AG04450 (cell line): ENCODE results near the gene GPR22. TPM values are rescaled to one million over a fixed set of nuclear protein-coding genes. Genes with fewer than 3 reads are reported as not detected.

ENCODE experiments used
- CTCF ChIA-PET: fragments of 300-600, 350-600 bp; formaldehyde crosslinking; extraction: SDS; loops from one replicate; lab custom pipeline; 2022; ENCODE audit warnings: antibody characterized with exemption, inconsistent platforms; lab: Charles Lee
- POLR2A ChIA-PET: fragments of 350-600 bp; formaldehyde crosslinking; extraction: SDS; loops from one replicate; lab custom pipeline; 2021; ENCODE audit warnings: antibody characterized with exemption, inconsistent platforms; lab: Yijun Ruan, JAX
- DNase-seq: peaks from one replicate; pipeline ENCODE4 v3.0.0-alpha.2; 2011; ENCODE audit warnings: low read depth, low spot score
- H3K27ac ChIP-seq: one replicate; pipeline ENCODE4 v1.5.1; 2012; ENCODE audit warnings: low read depth, low read length, control low read depth
- H3K27me3 ChIP-seq: one replicate; pipeline ENCODE4 v1.6.0; 2012; ENCODE audit warnings: low read length; ENCODE audit not compliant: control insufficient read depth, insufficient read depth
- H3K4me3 ChIP-seq: 2 replicates; pipeline ENCODE4 v1.5.1; 2011; ENCODE audit warnings: mild to moderate bottlenecking, low read depth, low read length, control low read depth
- H3K9me3 ChIP-seq: 2 replicates; pipeline ENCODE4 v1.5.1; 2012; ENCODE audit warnings: low read length; ENCODE audit not compliant: control insufficient read depth, insufficient read depth
- polyA plus RNA-seq: library from polyadenylated mRNA; depleted of rRNA; stranded (reverse); fragments of >200 nt; gene quantifications from 2 replicates; pipeline ENCODE4 v1.2.3, GENCODE V29; 2011
- TF ChIP-seq, protein P1 (sequence below): IDR thresholded peaks from 2 replicates; pipeline ENCODE4 v1.5.1; 2011; ENCODE audit warnings: low read depth, low read length, control low read depth, inconsistent platforms

GPR22 gene
- polyA plus RNA-seq, 1 experiment = not detected

DNA sequence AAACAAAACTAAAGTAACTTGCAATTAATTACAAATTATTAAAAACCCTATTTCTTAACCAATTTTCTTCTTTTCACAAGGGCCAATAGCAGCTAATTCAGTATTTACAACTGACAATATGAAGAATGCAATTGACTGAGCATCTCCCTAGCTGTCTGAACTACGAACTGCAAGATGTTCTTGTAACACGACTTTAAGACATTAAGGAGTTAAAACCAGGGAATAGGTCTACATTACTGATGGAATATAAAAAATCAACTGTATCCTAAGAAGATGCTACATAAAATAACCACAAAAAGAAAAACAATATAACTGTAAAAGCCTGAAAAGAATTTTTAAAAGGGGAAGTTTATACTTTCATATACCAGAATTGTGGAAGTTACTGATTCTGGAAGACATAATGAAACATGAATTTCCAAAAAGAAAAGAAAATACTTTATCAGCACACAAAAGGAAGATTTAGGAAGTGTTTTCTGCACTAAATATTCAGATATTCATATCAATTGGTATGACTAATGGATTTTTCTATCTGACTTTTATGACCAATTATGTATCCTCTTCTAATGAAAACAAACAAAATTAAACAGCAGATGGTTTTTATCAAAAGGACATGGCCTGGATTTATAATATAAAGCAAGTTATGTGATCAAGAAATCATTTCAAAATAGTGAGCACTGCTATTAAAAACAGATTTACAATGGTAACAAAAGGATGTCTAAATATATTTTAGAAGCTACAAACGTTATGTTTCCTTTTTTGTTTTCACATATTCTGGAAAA, 1.6 kb downstream of the GPR22 start:
- no peak overlapping the region for H3K4me3 ChIP-seq

DNA sequence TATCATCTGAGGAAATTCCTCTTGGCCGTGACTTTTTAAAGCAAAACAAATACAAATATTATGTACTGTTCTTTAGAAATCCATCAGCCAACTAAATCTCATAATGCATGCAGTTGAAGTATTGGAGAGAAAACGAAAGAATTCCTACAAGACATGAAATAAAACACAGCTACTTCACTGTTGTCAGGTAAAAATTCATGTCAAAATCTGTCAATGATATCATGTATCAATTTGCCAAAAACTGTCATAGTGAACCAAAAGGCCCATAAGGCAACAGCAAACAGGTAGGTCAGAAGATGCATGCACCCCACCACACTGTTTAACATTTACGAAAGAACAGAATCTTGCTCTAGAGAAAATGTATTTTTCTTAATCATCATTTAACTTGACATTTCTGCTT, 2.3 kb downstream of the GPR22 start:
- no peak overlapping the region for H3K4me3 ChIP-seq
- no peak for DNase-seq
- ChIA-PET CTCF (interaction anchor here (0.7 to 2.4 kb wide), 3 partner anchors 9 to 407 kb away, joined by 4 to 20 read pairs (median 5); no protein-coding TSS in a partner anchor), POLR2A (no interaction called here)
- TF ChIP-seq, protein P1, sequence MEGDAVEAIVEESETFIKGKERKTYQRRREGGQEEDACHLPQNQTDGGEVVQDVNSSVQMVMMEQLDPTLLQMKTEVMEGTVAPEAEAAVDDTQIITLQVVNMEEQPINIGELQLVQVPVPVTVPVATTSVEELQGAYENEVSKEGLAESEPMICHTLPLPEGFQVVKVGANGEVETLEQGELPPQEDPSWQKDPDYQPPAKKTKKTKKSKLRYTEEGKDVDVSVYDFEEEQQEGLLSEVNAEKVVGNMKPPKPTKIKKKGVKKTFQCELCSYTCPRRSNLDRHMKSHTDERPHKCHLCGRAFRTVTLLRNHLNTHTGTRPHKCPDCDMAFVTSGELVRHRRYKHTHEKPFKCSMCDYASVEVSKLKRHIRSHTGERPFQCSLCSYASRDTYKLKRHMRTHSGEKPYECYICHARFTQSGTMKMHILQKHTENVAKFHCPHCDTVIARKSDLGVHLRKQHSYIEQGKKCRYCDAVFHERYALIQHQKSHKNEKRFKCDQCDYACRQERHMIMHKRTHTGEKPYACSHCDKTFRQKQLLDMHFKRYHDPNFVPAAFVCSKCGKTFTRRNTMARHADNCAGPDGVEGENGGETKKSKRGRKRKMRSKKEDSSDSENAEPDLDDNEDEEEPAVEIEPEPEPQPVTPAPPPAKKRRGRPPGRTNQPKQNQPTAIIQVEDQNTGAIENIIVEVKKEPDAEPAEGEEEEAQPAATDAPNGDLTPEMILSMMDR = no peak
- H3K27me3 ChIP-seq = no peaks in the 10 kb centered on the region
- no peaks in the 10 kb centered on the region for H3K9me3 ChIP-seq
- H3K27ac ChIP-seq = no peak overlapping the region

More for the DNA sequence above, 1.6 kb downstream of the GPR22 start:
- no peak for DNase-seq
- ChIA-PET POLR2A (no interaction called here), CTCF (interaction anchor here (0.9 to 2.4 kb wide), 3 partner anchors 8 to 403 kb away, joined by 3 to 20 read pairs (median 5); no protein-coding TSS in a partner anchor)
- TF ChIP-seq, protein P1 = no peak
- Histone ChIP-seq H3K27ac (no peak overlapping the region), H3K9me3 (no peaks in the 10 kb centered on the region), H3K27me3 (no peaks in the 10 kb centered on the region)

DNA sequence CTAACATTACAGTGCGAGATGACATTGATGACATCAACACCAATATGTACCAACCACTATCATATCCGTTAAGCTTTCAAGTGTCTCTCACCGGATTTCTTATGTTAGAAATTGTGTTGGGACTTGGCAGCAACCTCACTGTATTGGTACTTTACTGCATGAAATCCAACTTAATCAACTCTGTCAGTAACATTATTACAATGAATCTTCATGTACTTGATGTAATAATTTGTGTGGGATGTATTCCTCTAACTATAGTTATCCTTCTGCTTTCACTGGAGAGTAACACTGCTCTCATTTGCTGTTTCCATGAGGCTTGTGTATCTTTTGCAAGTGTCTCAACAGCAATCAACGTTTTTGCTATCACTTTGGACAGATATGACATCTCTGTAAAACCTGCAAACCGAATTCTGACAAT, 4.3 kb downstream of the GPR22 start:
- DNase-seq = no peak
- POLR2A ChIA-PET = no interaction called here
- TF ChIP-seq, protein P1 = no peak
- CTCF ChIA-PET = no interaction called here
- Histone ChIP-seq H3K9me3 (no peaks in the 10 kb centered on the region), H3K27me3 (no peaks in the 10 kb centered on the region), H3K4me3 (no peak overlapping the region), H3K27ac (no peak overlapping the region)

DNA sequence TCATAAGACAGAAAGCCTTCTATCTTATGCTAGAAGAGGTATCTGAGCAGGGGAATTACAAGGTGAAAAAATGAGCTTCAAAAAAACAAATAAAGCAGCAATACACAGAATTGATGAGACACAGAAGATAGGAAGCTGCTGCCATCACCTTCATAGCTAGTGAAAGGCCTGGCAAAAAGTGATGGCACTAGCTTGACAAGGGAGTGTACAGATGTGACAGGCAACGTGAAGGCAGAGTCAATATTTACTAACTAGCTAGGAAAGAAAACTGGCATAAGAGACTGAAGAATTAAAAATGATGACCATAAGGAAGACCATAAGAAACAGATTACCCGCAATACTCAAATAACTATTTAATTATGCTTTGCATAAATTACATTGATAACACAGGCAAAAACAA, 9.4 kb downstream of the GPR22 start:
- H3K27ac ChIP-seq = no peak overlapping the region
- TF ChIP-seq, protein P1 = no peak
- CTCF ChIA-PET = interaction anchor here (0.8 to 4.4 kb wide), 2 partner anchors 16 to 396 kb away, joined by 3 to 19 read pairs; no protein-coding TSS in a partner anchor
- H3K27me3 ChIP-seq = no peaks in the 10 kb centered on the region
- H3K9me3 ChIP-seq = no peaks in the 10 kb centered on the region
- POLR2A ChIA-PET = no interaction called here
- DNase-seq = no peak
- no peak overlapping the region for H3K4me3 ChIP-seq

DNA sequence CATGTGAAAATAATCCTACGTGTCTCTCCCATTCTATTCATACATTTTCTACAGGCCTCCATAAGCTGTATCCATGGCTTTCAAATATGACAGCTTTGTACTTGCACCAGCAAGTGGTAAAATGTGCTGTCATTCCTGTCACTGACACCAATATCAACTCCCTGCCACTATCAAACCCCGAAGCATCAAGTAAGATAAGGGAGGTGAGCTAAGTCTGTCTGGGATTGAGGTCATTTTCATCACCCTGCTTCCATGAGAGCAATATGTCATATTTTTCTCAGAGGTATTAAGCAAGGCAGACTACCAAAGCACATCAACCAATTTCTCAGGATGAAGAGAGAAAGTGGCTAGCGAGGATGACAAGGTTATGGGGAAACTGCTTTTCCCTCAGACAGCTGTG, 11.1 kb downstream of the GPR22 start:
- TF ChIP-seq, protein P1 = no peak
- Histone ChIP-seq H3K4me3 (no peak overlapping the region), H3K9me3 (no peaks in the 10 kb centered on the region), H3K27ac (no peak overlapping the region), H3K27me3 (no peaks in the 10 kb centered on the region)
- ChIA-PET CTCF (no interaction called here), POLR2A (no interaction called here)
- DNase-seq = no peak
